ENCODE data around the gene UQCR10.
"Not testable (repeated sequence)": the region's sequence is repeated elsewhere in the genome, so short reads cannot be mapped to it uniquely, and the experiment has no call there.

The UQCR10 gene

DNA sequence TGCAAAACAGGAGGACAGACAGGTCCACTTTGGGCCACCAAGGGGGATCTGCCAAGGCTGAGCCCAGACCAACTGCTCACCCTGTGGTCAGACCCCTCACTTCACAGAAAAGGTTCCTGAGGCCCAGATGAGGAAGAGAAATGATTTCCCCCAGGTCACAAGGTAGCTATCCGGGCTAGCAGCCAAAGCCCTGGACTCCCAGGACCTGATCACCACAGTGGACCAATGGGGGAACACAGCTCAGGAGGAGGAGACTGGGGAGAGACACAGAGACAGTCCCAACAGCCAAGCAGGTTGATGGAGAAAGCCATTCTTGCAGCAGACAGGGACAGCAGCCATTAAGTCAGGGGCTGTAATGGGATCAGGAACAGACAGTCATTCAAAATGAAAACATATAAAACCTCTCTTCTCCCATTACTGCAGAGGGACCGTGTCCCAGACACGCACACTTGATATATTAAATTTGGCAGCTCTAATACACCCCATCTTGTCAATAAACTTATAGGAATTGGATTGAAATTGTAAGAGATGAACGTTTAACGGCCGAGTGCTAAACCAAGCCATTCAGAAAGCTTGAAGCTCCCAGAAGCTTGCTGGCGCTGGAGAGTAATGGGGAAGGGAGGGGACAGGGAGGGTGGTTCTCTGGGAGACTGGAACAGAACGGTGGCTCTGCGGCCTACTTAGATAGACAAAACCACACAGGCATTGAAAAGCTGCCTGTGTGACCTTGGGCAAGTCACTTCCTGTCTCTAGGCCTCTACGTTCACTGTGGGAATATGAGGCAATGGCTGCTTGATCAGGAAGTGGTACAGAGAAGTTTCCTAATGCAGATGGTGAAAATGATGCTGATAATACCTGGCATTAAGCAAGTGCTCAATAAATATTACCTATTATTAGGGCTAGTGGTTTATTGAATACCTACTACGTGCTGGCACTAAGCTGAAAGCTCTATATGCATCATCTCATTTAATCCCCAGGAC is 16.3 kb upstream of the UQCR10 start:
- POLR2A ChIA-PET, result no interaction called here
- DNase-seq (ENCODE audit: low read depth, low spot score), result no peak

DNA sequence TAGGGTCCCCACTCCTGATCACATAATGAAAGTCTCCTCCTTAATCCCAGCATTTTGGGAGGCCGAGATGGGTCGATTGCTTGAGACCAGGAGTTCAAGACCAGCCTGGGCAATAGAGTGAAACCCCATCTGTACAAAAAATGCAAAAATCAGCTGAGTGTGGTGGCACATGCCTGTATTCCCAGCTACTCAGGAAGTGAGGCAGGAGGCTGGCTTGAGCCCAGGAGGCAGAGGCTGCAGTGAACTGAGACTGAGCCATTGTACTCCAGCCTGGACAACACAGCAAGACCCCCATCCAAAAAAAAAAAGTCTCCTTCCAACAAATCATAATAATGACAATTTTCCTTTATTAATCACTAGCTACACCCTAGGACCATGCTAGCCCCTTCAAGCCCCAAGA is 15.5 kb upstream of the UQCR10 start:
- DNase-seq (ENCODE audit: low read depth, low spot score), result no peak
- CTCF ChIA-PET, result interaction anchor here (1.0 kb wide), 2 partner anchors 10 to 253 kb away, joined by 3 read pairs; no protein-coding TSS in a partner anchor
- TF ChIP-seq, protein P1, sequence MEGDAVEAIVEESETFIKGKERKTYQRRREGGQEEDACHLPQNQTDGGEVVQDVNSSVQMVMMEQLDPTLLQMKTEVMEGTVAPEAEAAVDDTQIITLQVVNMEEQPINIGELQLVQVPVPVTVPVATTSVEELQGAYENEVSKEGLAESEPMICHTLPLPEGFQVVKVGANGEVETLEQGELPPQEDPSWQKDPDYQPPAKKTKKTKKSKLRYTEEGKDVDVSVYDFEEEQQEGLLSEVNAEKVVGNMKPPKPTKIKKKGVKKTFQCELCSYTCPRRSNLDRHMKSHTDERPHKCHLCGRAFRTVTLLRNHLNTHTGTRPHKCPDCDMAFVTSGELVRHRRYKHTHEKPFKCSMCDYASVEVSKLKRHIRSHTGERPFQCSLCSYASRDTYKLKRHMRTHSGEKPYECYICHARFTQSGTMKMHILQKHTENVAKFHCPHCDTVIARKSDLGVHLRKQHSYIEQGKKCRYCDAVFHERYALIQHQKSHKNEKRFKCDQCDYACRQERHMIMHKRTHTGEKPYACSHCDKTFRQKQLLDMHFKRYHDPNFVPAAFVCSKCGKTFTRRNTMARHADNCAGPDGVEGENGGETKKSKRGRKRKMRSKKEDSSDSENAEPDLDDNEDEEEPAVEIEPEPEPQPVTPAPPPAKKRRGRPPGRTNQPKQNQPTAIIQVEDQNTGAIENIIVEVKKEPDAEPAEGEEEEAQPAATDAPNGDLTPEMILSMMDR (IDR thresholded peaks at IDR 0.05; ENCODE audit: insufficient read depth, low read length, missing control alignments), result no peak

More for the DNA sequence above, 16.3 kb upstream of the UQCR10 start:
- CTCF ChIA-PET, result interaction anchor here (1.7 kb wide), 1 partner anchor 27 kb away, joined by 3 read pairs; no protein-coding TSS in a partner anchor
- TF ChIP-seq, protein P1 (IDR thresholded peaks at IDR 0.05; ENCODE audit: insufficient read depth, low read length, missing control alignments), result no peak
- no peak overlapping the region for H3K4me3 ChIP-seq (ENCODE audit: low read depth, low read length)

DNA sequence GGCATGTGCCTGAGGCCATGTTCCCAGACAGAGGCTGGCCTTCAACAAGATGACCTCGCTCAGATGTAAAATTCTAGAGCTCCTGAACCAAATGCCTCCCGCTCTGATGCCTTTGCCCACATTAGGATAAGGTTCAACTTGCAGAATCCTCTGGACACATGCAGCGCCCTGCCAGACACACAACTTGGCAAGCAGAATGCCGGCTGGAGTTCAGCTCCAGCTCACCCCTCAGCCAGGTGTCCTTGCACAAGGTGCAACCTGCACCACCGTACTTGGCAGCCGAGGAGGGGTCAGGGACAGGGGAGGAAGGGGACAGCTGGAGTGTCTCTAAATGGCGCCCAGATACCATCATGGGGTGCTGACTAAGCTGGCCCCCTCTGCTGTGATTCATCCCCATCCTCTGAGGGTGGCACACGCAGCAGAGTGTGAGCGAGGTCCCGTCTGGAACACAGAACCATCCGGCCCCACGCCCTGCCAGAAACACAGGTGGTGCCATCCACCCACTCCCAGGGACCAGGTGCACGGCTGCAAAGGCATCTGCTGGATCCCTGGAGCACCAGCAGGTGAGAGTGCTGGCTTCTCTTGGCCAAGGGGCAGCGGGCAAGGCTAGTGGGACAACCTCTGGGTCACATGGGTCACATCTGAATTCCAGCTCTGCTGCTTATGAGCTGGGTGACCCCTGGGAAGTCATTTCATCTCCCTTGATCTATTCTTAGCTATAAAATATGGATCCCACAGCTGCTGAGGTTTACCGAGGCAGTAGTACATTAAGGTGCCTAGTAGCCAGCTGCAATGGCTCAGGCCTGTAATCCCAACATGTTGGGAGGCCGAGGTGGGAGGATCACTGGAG is 13.1 kb upstream of the UQCR10 start:
- CTCF ChIA-PET, result interaction anchor here (1.0 kb wide), 1 partner anchor 251 kb away, joined by 7 read pairs; no protein-coding TSS in a partner anchor
- no peak for DNase-seq (ENCODE audit: low read depth, low spot score)
- POLR2A ChIA-PET, result no interaction called here
- no peak overlapping the region for H3K4me3 ChIP-seq (ENCODE audit: low read depth, low read length)
- TF ChIP-seq, protein P1 (IDR thresholded peaks at IDR 0.05; ENCODE audit: insufficient read depth, low read length, missing control alignments), result no peak

More for the DNA sequence above, 15.5 kb upstream of the UQCR10 start:
- POLR2A ChIA-PET, result no interaction called here
- H3K4me3 ChIP-seq (ENCODE audit: low read depth, low read length), result no peak overlapping the region

DNA sequence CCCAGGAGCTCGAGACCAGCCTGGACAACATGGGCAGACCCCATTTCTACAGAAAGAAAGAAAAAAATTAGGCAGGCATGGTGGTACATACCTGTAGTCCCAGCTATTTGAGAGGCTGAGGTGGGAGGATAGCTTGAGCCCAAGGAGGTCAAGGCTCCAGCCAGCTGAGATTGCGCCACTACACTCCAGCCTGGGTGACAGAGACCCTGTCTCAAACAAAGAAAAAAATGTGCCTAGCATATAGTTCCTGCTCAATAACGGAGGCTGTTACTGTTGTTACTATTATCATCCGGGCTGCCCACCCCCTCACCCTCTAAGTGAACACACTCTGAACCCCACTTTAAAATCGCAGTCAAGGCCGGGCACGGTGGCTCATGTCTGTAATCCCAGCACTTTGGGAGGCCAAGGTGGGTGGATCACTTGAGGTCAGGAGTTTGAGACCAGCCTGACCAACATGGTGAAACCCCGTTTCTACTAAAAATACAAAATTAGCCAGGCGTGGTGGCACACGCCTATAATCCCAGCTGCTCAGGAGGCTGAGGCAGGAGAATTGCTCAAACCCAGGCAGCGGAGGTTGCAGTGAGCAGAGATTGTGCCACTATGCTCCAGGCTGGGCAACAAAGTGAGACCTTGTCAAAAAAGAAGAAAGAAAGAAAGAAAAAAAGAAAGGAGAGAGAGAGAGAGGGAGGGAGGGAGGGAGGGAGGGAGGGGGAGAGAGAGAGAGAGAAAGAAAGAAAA is 12.3 kb upstream of the UQCR10 start:
- CTCF ChIA-PET; DNase-seq (ENCODE audit: low read depth, low spot score); POLR2A ChIA-PET; H3K4me3 ChIP-seq (ENCODE audit: low read depth, low read length): not testable (repeated sequence)

DNA sequence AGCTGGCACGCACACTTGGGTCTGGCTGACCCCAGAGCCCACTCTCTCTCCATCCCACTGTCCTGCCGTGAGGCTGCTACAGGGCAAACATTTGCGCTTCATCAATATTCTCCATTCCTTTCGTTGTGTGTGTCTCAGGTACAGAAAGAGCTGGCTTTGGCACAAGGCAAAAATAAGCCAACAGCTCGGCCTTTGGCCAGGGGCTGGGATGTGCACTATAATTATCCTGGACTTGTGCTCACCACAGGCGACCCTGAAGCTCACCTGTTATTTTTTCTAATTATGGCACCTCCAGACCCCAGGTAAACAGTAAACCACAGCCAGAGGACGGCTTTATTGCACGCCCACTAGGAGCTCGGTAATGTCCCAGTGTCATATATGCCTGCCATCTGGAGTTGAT is 11.3 kb upstream of the UQCR10 start:
- ChIA-PET CTCF (interaction anchor here (1.2 to 1.8 kb wide), 3 partner anchors 240 to 333 kb away, joined by 3 to 5 read pairs (median 4); no protein-coding TSS in a partner anchor), POLR2A (no interaction called here)
- no peak for DNase-seq (ENCODE audit: low read depth, low spot score)
- TF ChIP-seq, protein P1 (IDR thresholded peaks at IDR 0.05; ENCODE audit: insufficient read depth, low read length, missing control alignments), result no peak
- H3K4me3 ChIP-seq (ENCODE audit: low read depth, low read length), result no peak overlapping the region

DNA sequence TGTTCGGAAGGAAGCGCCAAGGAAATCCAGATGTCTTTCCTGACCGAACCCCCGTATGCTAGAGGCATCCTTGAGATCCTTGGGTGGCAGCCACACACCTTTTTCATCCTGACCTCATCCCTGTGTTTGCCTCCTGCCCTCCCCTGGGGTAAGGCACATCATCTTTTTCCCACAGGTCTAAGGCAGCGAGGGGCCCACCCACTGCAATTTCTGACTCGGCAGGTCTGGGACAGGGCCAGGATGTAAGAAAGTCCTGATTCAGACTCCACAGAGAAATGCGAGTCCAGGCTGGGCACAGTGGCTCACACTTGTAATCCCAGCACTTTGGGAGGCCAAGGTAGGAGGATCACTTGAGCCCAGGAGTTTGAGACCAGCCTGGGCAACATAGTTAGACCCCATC is 10.8 kb upstream of the UQCR10 start:
- ChIA-PET POLR2A (no interaction called here), CTCF (interaction anchor here (1.2 to 1.8 kb wide), 3 partner anchors 240 to 332 kb away, joined by 3 to 5 read pairs (median 4); no protein-coding TSS in a partner anchor)
- TF ChIP-seq, protein P1 (IDR thresholded peaks at IDR 0.05; ENCODE audit: insufficient read depth, low read length, missing control alignments), result no peak
- no peak for DNase-seq (ENCODE audit: low read depth, low spot score)
- no peak overlapping the region for H3K4me3 ChIP-seq (ENCODE audit: low read depth, low read length)

All from AG04449 (cell line).